Mesendoderm (in vitro differentiated cells): ENCODE data around the gene ARMC7.
A peak's percentile ranks its signal among the peaks of the same experiment; 100 is the strongest.
"Not testable (repeated sequence)": the region's sequence is repeated elsewhere in the genome, so short reads cannot be mapped to it uniquely, and the experiment has no call there.

Source experiments
- DNase-seq: peaks from one replicate; pipeline ENCODE4 v3.0.0; 2013
- H2AK5ac ChIP-seq: 2 replicates; pipeline ENCODE4 v1.6.1; 2013; ENCODE audit warnings: low read length, inconsistent platforms
- H2BK120ac ChIP-seq: 2 replicates; pipeline ENCODE4 v1.6.1; 2013; ENCODE audit warnings: low read depth, mild to moderate bottlenecking, low read length, moderate library complexity, mixed read lengths
- H2BK15ac ChIP-seq: replicated peaks from 2 replicates; pipeline ENCODE4 v1.6.1; 2013; ENCODE audit warnings: low read depth, mild to moderate bottlenecking, moderate library complexity
- H2BK5ac ChIP-seq: 2 replicates; pipeline ENCODE4 v1.6.1; 2013; ENCODE audit warnings: low read length, inconsistent platforms
- H3K18ac ChIP-seq: 2 replicates; pipeline ENCODE4 v1.6.1; 2013; ENCODE audit warnings: mild to moderate bottlenecking, low read length, mixed read lengths
- H3K23ac ChIP-seq: one replicate; pipeline ENCODE4 v1.6.1; 2013; ENCODE audit warnings: low read length
- H3K27ac ChIP-seq: 2 replicates; pipeline ENCODE4 v1.5.1; 2013; ENCODE audit warnings: low read depth, mild to moderate bottlenecking, inconsistent platforms, low read length, moderate library complexity
- H3K27me3 ChIP-seq: 2 replicates; pipeline ENCODE4 v1.6.1; 2013; ENCODE audit warnings: low read length, control low read depth, mild to moderate bottlenecking, inconsistent platforms; ENCODE audit not compliant: insufficient read depth, poor library complexity
- H3K36me3 ChIP-seq: 2 replicates; pipeline ENCODE4 v1.6.1; 2013; ENCODE audit warnings: low read length, inconsistent platforms; ENCODE audit not compliant: control insufficient read depth, insufficient read depth
- H3K4ac ChIP-seq: one replicate; pipeline ENCODE4 v1.6.1; 2013; ENCODE audit warnings: low read depth, mild to moderate bottlenecking, low read length, moderate library complexity
- H3K4me1 ChIP-seq: 2 replicates; pipeline ENCODE4 v1.6.1; 2013; ENCODE audit warnings: low read depth, low read length, inconsistent platforms; ENCODE audit not compliant: control insufficient read depth
- H3K4me2 ChIP-seq: 2 replicates; pipeline ENCODE4 v1.6.1; 2013; ENCODE audit warnings: low read length
- H3K4me3 ChIP-seq: 2 replicates; pipeline ENCODE4 v1.5.1; 2013; ENCODE audit warnings: mild to moderate bottlenecking, low read length
- H3K56ac ChIP-seq: one replicate; pipeline ENCODE4 v1.6.1; 2013; ENCODE audit warnings: low read length
- H3K79me1 ChIP-seq: 2 replicates; pipeline ENCODE4 v1.6.1; 2013; ENCODE audit warnings: low read length, inconsistent platforms
- H3K79me2 ChIP-seq: 2 replicates; pipeline ENCODE4 v1.6.1; 2013; ENCODE audit warnings: mild to moderate bottlenecking, low read length; ENCODE audit not compliant: control insufficient read depth, insufficient read depth
- H3K9ac ChIP-seq: 2 replicates; pipeline ENCODE4 v1.6.1; 2013; ENCODE audit warnings: low read length, inconsistent platforms
- H4K5ac ChIP-seq: one replicate; pipeline ENCODE4 v1.6.1; 2013; ENCODE audit warnings: low read length
- H4K8ac ChIP-seq: one replicate; pipeline ENCODE4 v1.6.1; 2013; ENCODE audit warnings: low read depth, mild to moderate bottlenecking, control low read depth, low read length, moderate library complexity
- WGBS: extraction: QIAGEN DNeasy Blood & Tissue Kit; methylation state at CpG from one replicate; pipeline ENCODE4 v1.1.7; 2013; ENCODE audit warnings: low lambda C conversion rate, missing lambda C conversion rate; ENCODE audit not compliant: insufficient coverage; ENCODE audit errors: extremely low coverage; 5-methylcytosine and 5-hydroxymethylcytosine counted together

ARMC7 gene

DNA sequence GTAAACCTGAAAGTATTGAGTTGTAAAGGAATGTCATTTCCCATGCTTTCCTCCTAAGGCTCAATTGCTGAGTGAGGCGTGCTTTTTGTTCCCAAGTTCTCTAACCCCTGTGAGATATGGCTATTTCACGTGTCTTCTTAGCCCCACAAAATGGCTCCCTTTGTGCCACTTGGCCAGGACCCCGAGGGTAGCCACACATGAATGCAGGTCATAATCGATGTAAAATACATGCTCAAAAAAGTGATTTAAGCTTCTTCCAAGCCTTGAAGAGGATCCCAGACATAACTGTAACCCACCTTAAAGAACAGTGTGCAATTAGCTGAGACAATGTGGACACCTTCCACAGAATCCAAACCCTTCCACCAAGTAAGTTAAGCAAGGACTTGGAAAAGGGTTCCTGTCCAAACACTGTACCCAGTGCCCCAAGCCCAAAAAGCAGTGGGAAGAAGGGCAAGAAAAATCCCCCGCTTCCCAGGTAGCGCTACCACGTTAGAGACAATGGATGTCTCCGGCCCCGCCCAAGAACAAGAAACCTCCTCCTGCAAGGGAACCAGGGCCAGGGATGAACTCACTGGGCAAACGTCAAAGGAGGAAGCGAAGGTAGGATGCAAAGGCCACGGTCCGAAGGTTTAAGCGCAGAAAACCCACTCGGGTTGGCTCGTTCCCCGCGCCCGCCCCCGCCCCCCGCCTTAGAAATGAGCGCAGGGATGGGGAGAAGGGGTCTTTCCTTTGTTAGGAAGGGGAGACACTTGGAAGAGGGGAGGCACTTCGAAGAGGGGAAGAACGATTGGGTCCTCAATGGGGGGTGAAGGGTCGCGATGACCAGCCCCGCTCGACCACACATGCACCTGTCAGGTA lies 43.4 kb downstream of the ARMC7 start:
- Histone ChIP-seq H3K36me3 (peaks cover 3% of the 10 kb centered on the region), H2BK15ac (no peak overlapping the region), H3K4ac (peak overlapping the region; percentile 97), H3K4me3 (peak overlapping the region; percentile 97), H3K4me1 (peaks cover 2% of the 10 kb centered on the region), H3K27ac (no peak overlapping the region), H3K18ac (peak overlapping the region; percentile 53), H2BK120ac (no peak overlapping the region), H2AK5ac (peak overlapping the region; percentile 95), H3K4me2 (peak overlapping the region; percentile 93), H3K23ac (peak overlapping the region; percentile 90), H3K79me2 (peaks cover 57% of the 10 kb centered on the region), H3K79me1 (no peaks in the 10 kb centered on the region), H2BK5ac (peak overlapping the region; percentile 85), H3K27me3 (no peaks in the 10 kb centered on the region), H4K5ac (peak overlapping the region; percentile 98), H3K56ac (peak overlapping the region; percentile 100), H3K9ac (peak overlapping the region; percentile 92), H4K8ac (no peak overlapping the region)
- no CpG with 5 or more reads among the region's 28 CpGs for WGBS
- DNase-seq = peak; percentile 76

DNA sequence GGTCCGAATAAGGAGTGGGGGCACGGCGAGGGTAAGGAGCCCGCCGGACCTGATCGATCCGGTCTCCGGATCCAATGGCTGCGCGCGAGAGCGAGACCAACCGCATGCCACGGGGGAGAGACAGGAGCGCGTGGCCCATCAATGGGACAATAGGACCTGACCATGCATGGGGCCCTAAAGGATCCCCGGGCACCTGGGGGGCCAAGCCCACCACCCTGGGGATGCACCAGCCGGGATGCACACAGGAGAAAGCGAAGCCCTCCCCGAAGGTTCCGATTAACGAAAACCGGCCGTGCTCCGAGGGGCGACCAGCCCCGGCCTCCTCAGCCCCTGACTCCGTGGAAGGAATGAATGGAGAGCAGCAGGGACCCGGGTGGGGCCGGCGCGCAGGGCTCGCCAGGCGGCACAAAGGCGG lies 44.0 kb downstream of the ARMC7 start:
- peak overlapping the region; percentile 11 for H3K18ac ChIP-seq
- H2AK5ac ChIP-seq = peak overlapping the region; percentile 37
- peak overlapping the region; percentile 92 for H3K9ac ChIP-seq
- peaks cover 51% of the 10 kb centered on the region for H3K79me2 ChIP-seq
- no CpG with 5 or more reads among the region's 35 CpGs for WGBS
- no peak overlapping the region for H4K8ac ChIP-seq
- no peak for DNase-seq
- peaks cover 2% of the 10 kb centered on the region for H3K4me1 ChIP-seq
- peak overlapping the region; percentile 83 for H3K23ac ChIP-seq
- peak overlapping the region; percentile 39 for H3K4me2 ChIP-seq
- H3K36me3 ChIP-seq = no peaks in the 10 kb centered on the region
- peak overlapping the region; percentile 39 for H3K27ac ChIP-seq
- no peak overlapping the region for H2BK120ac ChIP-seq
- H4K5ac ChIP-seq = no peak overlapping the region
- H3K56ac ChIP-seq = peak overlapping the region; percentile 100
- H3K4ac ChIP-seq = peak overlapping the region; percentile 88
- no peak overlapping the region for H2BK5ac ChIP-seq
- H2BK15ac ChIP-seq = no peak overlapping the region
- no peaks in the 10 kb centered on the region for H3K27me3 ChIP-seq
- no peaks in the 10 kb centered on the region for H3K79me1 ChIP-seq
- H3K4me3 ChIP-seq = peak overlapping the region; percentile 97

DNA sequence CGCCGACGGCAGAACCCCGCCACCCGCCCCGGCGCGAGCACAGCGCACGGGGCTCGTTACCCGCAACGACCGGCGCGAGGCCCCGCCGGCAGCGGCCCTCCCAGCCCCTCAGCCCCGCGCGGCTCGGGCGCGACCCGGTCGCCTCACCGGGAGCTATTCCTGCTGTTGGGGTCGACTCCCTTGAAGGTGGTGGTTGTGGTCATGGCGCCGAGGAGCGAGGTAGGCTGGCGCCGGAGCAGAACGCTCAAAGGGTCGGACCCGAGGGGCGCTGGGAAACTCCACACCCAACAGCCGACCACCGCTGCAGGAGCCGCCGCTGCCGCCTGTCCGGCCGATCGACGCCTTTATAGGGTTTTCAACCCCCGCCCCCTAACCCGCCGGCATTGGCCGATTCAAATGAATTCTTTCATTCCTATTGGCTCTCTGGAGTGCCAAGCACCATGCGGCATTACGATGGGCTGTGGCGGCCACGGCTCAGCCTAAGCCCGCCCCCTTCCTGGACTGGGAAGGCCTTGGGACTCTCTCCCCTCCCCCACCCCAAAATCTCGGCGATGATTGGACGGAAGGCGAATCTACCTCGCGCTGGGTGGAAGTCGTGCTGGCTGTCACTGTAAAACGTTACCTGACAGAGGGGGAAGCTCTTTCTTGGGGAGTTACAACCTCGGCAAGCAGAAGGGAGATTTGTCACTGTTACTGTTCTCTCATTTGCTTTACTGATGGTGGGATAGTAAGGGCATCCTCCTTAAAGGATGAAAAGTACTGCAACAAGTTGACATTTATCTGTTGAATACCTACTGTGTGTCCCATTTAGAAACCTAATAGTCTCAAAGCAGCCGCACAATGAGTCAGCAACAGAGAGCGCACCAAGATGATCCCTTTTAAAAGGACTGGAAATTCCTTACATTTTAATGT lies 44.7 kb downstream of the ARMC7 start, which contains the start of gene JPT1:
TSS of gene JPT1 (minus strand) at position 318 of the 912 bp plus-strand sequence. CDS start at position 203, 115 bp downstream.
- Histone ChIP-seq H4K5ac (no peak within 1 kb of the TSS), H3K79me2 (peaks cover 46% of the 10 kb centered on the region), H3K23ac (peak within 1 kb of the TSS; percentile 83), H3K4me1 (peaks cover 2% of the 10 kb centered on the region), H3K27me3 (no peaks in the 10 kb centered on the region), H2BK15ac (no peak within 1 kb of the TSS), H4K8ac (peak within 1 kb of the TSS; percentile 65), H2BK120ac (peak within 1 kb of the TSS; percentile 62), H3K4me2 (peak within 1 kb of the TSS; percentile 40), H3K9ac (peak within 1 kb of the TSS; percentile 92), H3K27ac (peak within 1 kb of the TSS; percentile 46), H3K4me3 (peak within 1 kb of the TSS; percentile 97), H3K36me3 (no peaks in the 10 kb centered on the region), H2BK5ac (no peak within 1 kb of the TSS), H3K79me1 (no peaks in the 10 kb centered on the region), H2AK5ac (peak within 1 kb of the TSS; percentile 93), H3K56ac (peak within 1 kb of the TSS; percentile 100), H3K4ac (peak within 1 kb of the TSS; percentile 88), H3K18ac (peak within 1 kb of the TSS; percentile 11)
- peak; percentile 100 for DNase-seq
- WGBS = no CpG with 5 or more reads among the region's 67 CpGs

DNA sequence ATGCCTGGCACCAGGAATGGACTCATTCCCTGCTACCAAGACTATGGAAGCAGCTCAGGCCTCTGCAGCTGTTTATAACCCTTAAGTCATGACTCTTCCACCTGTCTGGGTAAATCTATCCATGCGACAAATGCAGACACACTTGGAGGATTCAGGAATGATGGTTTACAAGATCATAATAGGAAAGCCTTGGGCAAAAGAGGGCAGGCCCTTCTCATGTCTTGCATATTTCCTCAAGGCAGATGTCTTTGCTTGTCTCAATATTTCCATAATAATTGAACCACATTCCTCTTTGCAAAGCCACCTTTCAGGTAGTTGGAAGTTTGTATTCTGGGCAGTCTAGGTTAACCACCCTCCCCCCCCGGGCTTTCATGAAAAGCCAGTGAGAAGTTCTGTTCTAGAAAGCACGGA lies 45.4 kb downstream of the ARMC7 start:
- no peak overlapping the region for H2AK5ac ChIP-seq
- no peak overlapping the region for H3K23ac ChIP-seq
- no peaks in the 10 kb centered on the region for H3K27me3 ChIP-seq
- H3K4ac ChIP-seq = no peak overlapping the region
- H2BK5ac ChIP-seq = no peak overlapping the region
- H3K27ac ChIP-seq = peak overlapping the region; percentile 46
- peak overlapping the region; percentile 1 for H3K56ac ChIP-seq
- peak overlapping the region; percentile 65 for H4K8ac ChIP-seq
- peak; percentile 28 for DNase-seq
- H2BK120ac ChIP-seq = peak overlapping the region; percentile 62
- H3K9ac ChIP-seq = peak overlapping the region; percentile 39
- no peak overlapping the region for H4K5ac ChIP-seq
- peaks cover 2% of the 10 kb centered on the region for H3K4me1 ChIP-seq
- H2BK15ac ChIP-seq = no peak overlapping the region
- peaks cover 39% of the 10 kb centered on the region for H3K79me2 ChIP-seq
- no peak overlapping the region for H3K18ac ChIP-seq
- WGBS = no CpG with 5 or more reads among the region's 3 CpGs
- H3K36me3 ChIP-seq = no peaks in the 10 kb centered on the region
- H3K4me3 ChIP-seq = no peak overlapping the region
- no peaks in the 10 kb centered on the region for H3K79me1 ChIP-seq
- no peak overlapping the region for H3K4me2 ChIP-seq

DNA sequence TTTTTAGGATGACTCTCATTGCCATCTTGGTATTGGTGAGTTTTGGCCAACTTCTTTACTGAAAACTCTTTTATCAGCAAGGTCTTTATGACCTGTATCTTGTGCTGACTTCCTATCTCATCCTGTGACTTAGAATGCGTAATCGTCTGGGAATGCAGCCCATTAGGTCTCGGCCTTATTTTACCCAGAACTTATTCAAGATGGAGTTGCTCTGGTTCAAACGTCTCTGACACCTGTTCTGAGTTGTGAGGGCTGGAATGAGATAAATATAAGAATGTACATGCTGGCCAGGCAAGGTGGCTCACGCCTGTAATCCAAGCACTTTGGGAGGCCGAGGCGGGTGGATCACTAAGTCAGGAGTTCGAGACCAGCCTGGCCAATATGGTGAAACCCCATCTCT lies 48.7 kb downstream of the ARMC7 start:
- H2BK15ac ChIP-seq, H3K56ac ChIP-seq, H3K4me1 ChIP-seq, H4K5ac ChIP-seq, H3K27ac ChIP-seq, H4K8ac ChIP-seq, H2BK120ac ChIP-seq, H3K18ac ChIP-seq, H2BK5ac ChIP-seq, H3K4me3 ChIP-seq, H2AK5ac ChIP-seq, H3K27me3 ChIP-seq, H3K4me2 ChIP-seq, H3K79me1 ChIP-seq, H3K23ac ChIP-seq, H3K36me3 ChIP-seq, H3K4ac ChIP-seq, H3K79me2 ChIP-seq, H3K9ac ChIP-seq: not testable (repeated sequence)
- peak; percentile 56 for DNase-seq
- WGBS = no CpG with 5 or more reads among the region's 8 CpGs
